Activated naive CD4-positive, alpha-beta T cell treated with anti-CD3 and anti-CD28 coated beads for 36 hours (primary cell): ENCODE results near the gene SAMD5. TPM values are rescaled to one million over a fixed set of nuclear protein-coding genes. Genes with fewer than 3 reads are reported as not detected.

ENCODE experiments used
- CTCF ChIA-PET: fragments of 350-600 bp; sonication (Branson Sonifier 250); formaldehyde crosslinking; loops from one replicate; lab custom pipeline; 2021; ENCODE audit warnings: antibody characterized with exemption; lab: Charles Lee
- DNase-seq: peaks from one replicate; pipeline ENCODE4 v3.0.0-alpha.2; 2020
- H3K27ac Mint-ChIP-seq: one replicate; pipeline ENCODE4 v1.8.0; 2021; ENCODE audit warnings: mild to moderate bottlenecking, mixed read lengths
- H3K27me3 Mint-ChIP-seq: one replicate; pipeline ENCODE4 v1.8.0; 2021; ENCODE audit warnings: low read depth, mixed read lengths
- H3K36me3 Mint-ChIP-seq: one replicate; pipeline ENCODE4 v1.8.0; 2021; ENCODE audit warnings: low read depth, mixed read lengths
- H3K4me1 Mint-ChIP-seq: one replicate; pipeline ENCODE4 v1.8.0; 2021; ENCODE audit warnings: low read depth, mixed read lengths
- H3K4me3 Mint-ChIP-seq: one replicate; pipeline ENCODE4 v1.8.0; 2021; ENCODE audit warnings: mild to moderate bottlenecking, moderate library complexity, mixed read lengths
- H3K9me3 Mint-ChIP-seq: one replicate; pipeline ENCODE4 v1.8.0; 2021; ENCODE audit warnings: mixed read lengths
- intact Hi-C: fragments of 100-400 bp; cut with micrococcal nuclease; formaldehyde crosslinking; loops from one replicate; pipeline ENCODE4 v1.15.1; 2023
- total RNA-seq, 2 experiments: library from RNA; stranded (reverse); gene quantifications; one replicate each; pipeline ENCODE4 v1.2.3, GENCODE V29; 2021

SAMD5 gene
- total RNA-seq, 2 experiments from 2014 or later: not detected

- H3K4me3 Mint-ChIP-seq: no peak overlapping the region
- CTCF ChIA-PET: no interaction called here
- H3K27ac Mint-ChIP-seq: no peak overlapping the region
- peaks cover 8% of the 10 kb centered on the region for H3K27me3 Mint-ChIP-seq
- no peaks in the 10 kb centered on the region for H3K9me3 Mint-ChIP-seq
- H3K4me1 Mint-ChIP-seq: no peaks in the 10 kb centered on the region
- intact Hi-C loops: no loop called here
- no peak for DNase-seq
- H3K36me3 Mint-ChIP-seq: no peaks in the 10 kb centered on the region
Observed at GRCh38 chr6:147554281-147554680, 45.8 kb downstream of the SAMD5 start.

- intact Hi-C loops: no loop called here
- DNase-seq: no peak
- no peaks in the 10 kb centered on the region for H3K9me3 Mint-ChIP-seq
- H3K4me3 Mint-ChIP-seq: no peak overlapping the region
- no peak overlapping the region for H3K27ac Mint-ChIP-seq
- CTCF ChIA-PET: interaction anchor here (0.6 kb wide), 1 partner anchor 60 kb away, joined by 3 read pairs; no protein-coding TSS in a partner anchor
- no peaks in the 10 kb centered on the region for H3K27me3 Mint-ChIP-seq
- H3K36me3 Mint-ChIP-seq: no peaks in the 10 kb centered on the region
- no peaks in the 10 kb centered on the region for H3K4me1 Mint-ChIP-seq
Observed at GRCh38 chr6:147559006-147559405, 50.5 kb downstream of the SAMD5 start.

- H3K36me3 Mint-ChIP-seq: no peaks in the 10 kb centered on the region
- intact Hi-C loops: no loop called here
- peaks cover 2% of the 10 kb centered on the region for H3K27me3 Mint-ChIP-seq
Observed at GRCh38 chr6:147560670-147561069, 52.2 kb downstream of the SAMD5 start.

GRCh38 chr6:147561726-147562125 is 53.2 kb downstream of the SAMD5 start:
- no peaks in the 10 kb centered on the region for H3K9me3 Mint-ChIP-seq
- no peaks in the 10 kb centered on the region for H3K36me3 Mint-ChIP-seq
- H3K27ac Mint-ChIP-seq: no peak overlapping the region
- H3K4me3 Mint-ChIP-seq: no peak overlapping the region
- CTCF ChIA-PET: no interaction called here
- H3K4me1 Mint-ChIP-seq: no peaks in the 10 kb centered on the region
- peaks cover 2% of the 10 kb centered on the region for H3K27me3 Mint-ChIP-seq
- DNase-seq: no peak
- intact Hi-C loops: no loop called here

More at GRCh38 chr6:147560670-147561069, 52.2 kb downstream of the SAMD5 start:
- Mint-ChIP-seq H3K4me1 (no peaks in the 10 kb centered on the region), H3K9me3 (no peaks in the 10 kb centered on the region), H3K27ac (no peak overlapping the region), H3K4me3 (no peak overlapping the region)
- CTCF ChIA-PET: no interaction called here
- DNase-seq: no peak

- no peaks in the 10 kb centered on the region for H3K4me1 Mint-ChIP-seq
- intact Hi-C loops: no loop called here
- no peaks in the 10 kb centered on the region for H3K36me3 Mint-ChIP-seq
- H3K9me3 Mint-ChIP-seq: no peaks in the 10 kb centered on the region
- no peak overlapping the region for H3K27ac Mint-ChIP-seq
- H3K4me3 Mint-ChIP-seq: no peak overlapping the region
- CTCF ChIA-PET: interaction anchor here (1.5 kb wide), 1 partner anchor 56 kb away, joined by 5 read pairs; no protein-coding TSS in a partner anchor
- peaks cover 2% of the 10 kb centered on the region for H3K27me3 Mint-ChIP-seq
- no peak for DNase-seq
Observed at GRCh38 chr6:147563472-147563871, 55.0 kb downstream of the SAMD5 start.

- intact Hi-C loops: no loop called here
- no peak overlapping the region for H3K27ac Mint-ChIP-seq
- no peak overlapping the region for H3K4me3 Mint-ChIP-seq
- H3K9me3 Mint-ChIP-seq: no peaks in the 10 kb centered on the region
- H3K36me3 Mint-ChIP-seq: no peaks in the 10 kb centered on the region
- no peaks in the 10 kb centered on the region for H3K4me1 Mint-ChIP-seq
- no peak for DNase-seq
- H3K27me3 Mint-ChIP-seq: peaks cover 2% of the 10 kb centered on the region
- CTCF ChIA-PET: interaction anchor here (1.5 kb wide), 1 partner anchor 57 kb away, joined by 5 read pairs; no protein-coding TSS in a partner anchor
Observed at GRCh38 chr6:147564556-147564955, 56.1 kb downstream of the SAMD5 start.

- Mint-ChIP-seq H3K9me3 (no peaks in the 10 kb centered on the region), H3K4me1 (no peaks in the 10 kb centered on the region), H3K36me3 (no peaks in the 10 kb centered on the region), H3K4me3 (no peak overlapping the region), H3K27ac (no peak overlapping the region), H3K27me3 (peaks cover 7% of the 10 kb centered on the region)
- CTCF ChIA-PET: no interaction called here
- intact Hi-C loops: no loop called here
- no peak for DNase-seq
Observed at GRCh38 chr6:147566244-147566898, 57.9 kb downstream of the SAMD5 start.

GRCh38 chr6:147567141-147567805 is 58.8 kb downstream of the SAMD5 start:
- Mint-ChIP-seq H3K9me3 (no peaks in the 10 kb centered on the region), H3K4me1 (no peaks in the 10 kb centered on the region)
- CTCF ChIA-PET: no interaction called here

GRCh38 chr6:147569788-147570187 is 61.3 kb downstream of the SAMD5 start:
- Mint-ChIP-seq H3K27ac (no peak overlapping the region), H3K27me3 (peaks cover 13% of the 10 kb centered on the region), H3K9me3 (no peaks in the 10 kb centered on the region), H3K4me1 (no peaks in the 10 kb centered on the region), H3K4me3 (no peak overlapping the region), H3K36me3 (no peaks in the 10 kb centered on the region)
- DNase-seq: no peak
- CTCF ChIA-PET: no interaction called here
- intact Hi-C loops: no loop called here

More at GRCh38 chr6:147567141-147567805, 58.8 kb downstream of the SAMD5 start:
- H3K36me3 Mint-ChIP-seq: no peaks in the 10 kb centered on the region
- peaks cover 7% of the 10 kb centered on the region for H3K27me3 Mint-ChIP-seq
- intact Hi-C loops: no loop called here
- H3K4me3 Mint-ChIP-seq: no peak overlapping the region
- no peak for DNase-seq
- no peak overlapping the region for H3K27ac Mint-ChIP-seq

GRCh38 chr6:147570681-147571080 is 62.2 kb downstream of the SAMD5 start:
- Mint-ChIP-seq H3K36me3 (no peaks in the 10 kb centered on the region), H3K4me1 (no peaks in the 10 kb centered on the region), H3K4me3 (no peak overlapping the region), H3K27me3 (peaks cover 11% of the 10 kb centered on the region), H3K9me3 (no peaks in the 10 kb centered on the region), H3K27ac (no peak overlapping the region)
- no peak for DNase-seq
- intact Hi-C loops: no loop called here
- CTCF ChIA-PET: no interaction called here

- no peaks in the 10 kb centered on the region for H3K4me1 Mint-ChIP-seq
- CTCF ChIA-PET: no interaction called here
Observed at GRCh38 chr6:147577488-147577887, 69.0 kb downstream of the SAMD5 start.

GRCh38 chr6:147578159-147578558 is 69.7 kb downstream of the SAMD5 start:
- no peak for DNase-seq
- no peak overlapping the region for H3K27ac Mint-ChIP-seq
- CTCF ChIA-PET: no interaction called here
- intact Hi-C loops: no loop called here
- H3K9me3 Mint-ChIP-seq: peaks cover 12% of the 10 kb centered on the region
- H3K4me1 Mint-ChIP-seq: no peaks in the 10 kb centered on the region
- no peak overlapping the region for H3K4me3 Mint-ChIP-seq
- no peaks in the 10 kb centered on the region for H3K36me3 Mint-ChIP-seq
- peaks cover 12% of the 10 kb centered on the region for H3K27me3 Mint-ChIP-seq

More at GRCh38 chr6:147577488-147577887, 69.0 kb downstream of the SAMD5 start:
- Mint-ChIP-seq H3K27me3 (peaks cover 16% of the 10 kb centered on the region), H3K9me3 (peaks cover 12% of the 10 kb centered on the region), H3K27ac (no peak overlapping the region), H3K36me3 (no peaks in the 10 kb centered on the region), H3K4me3 (no peak overlapping the region)
- no peak for DNase-seq
- intact Hi-C loops: no loop called here

GRCh38 chr6:147578883-147579282 is 70.4 kb downstream of the SAMD5 start:
- no peak overlapping the region for H3K27ac Mint-ChIP-seq
- peaks cover 12% of the 10 kb centered on the region for H3K9me3 Mint-ChIP-seq
- no peak for DNase-seq
- intact Hi-C loops: no loop called here
- peaks cover 9% of the 10 kb centered on the region for H3K27me3 Mint-ChIP-seq
- H3K36me3 Mint-ChIP-seq: no peaks in the 10 kb centered on the region
- CTCF ChIA-PET: no interaction called here
- H3K4me3 Mint-ChIP-seq: no peak overlapping the region
- H3K4me1 Mint-ChIP-seq: no peaks in the 10 kb centered on the region
